SK-N-SH treated with all-trans-retinoic acid at 6 μM for 48 hours (cell line): ENCODE results near the gene CST11.

Experiments used
- ATAC-seq: fragments of 200-7000 bp; cut with Tn5 transposase; 3 replicates; pipeline ENCODE4 v1.9.1; 2020; ENCODE audit warnings: mild to moderate bottlenecking, moderate library complexity
- ARNTL ChIP-seq: fragments of 450-650 bp; formaldehyde crosslinking; IDR thresholded peaks from 2 replicates; pipeline ENCODE4 v1.5.0; 2020; ENCODE audit warnings: low read depth, mild to moderate bottlenecking, moderate library complexity, borderline replicate concordance
- BACH2 ChIP-seq: fragments of 250-450 bp; sonication (Bioruptor Pico); IDR thresholded peaks from 2 replicates; pipeline ENCODE4 v1.9.0; 2021; ENCODE audit warnings: mild to moderate bottlenecking, borderline replicate concordance
- CREB5 ChIP-seq: fragments of 250-450 bp; sonication (Bioruptor Pico); IDR thresholded peaks from 2 replicates; pipeline ENCODE4 v1.5.1; 2020; ENCODE audit warnings: low read depth, mild to moderate bottlenecking, moderate library complexity
- CSDC2 ChIP-seq: fragments of 250-450 bp; sonication (Bioruptor Pico); IDR thresholded peaks from 2 replicates; pipeline ENCODE4 v1.5.0; 2020; ENCODE audit warnings: mild to moderate bottlenecking, moderate library complexity
- CSRNP3 ChIP-seq: fragments of 250-450 bp; sonication (Bioruptor Pico); IDR thresholded peaks from 2 replicates; pipeline ENCODE4 v1.5.1; 2021; ENCODE audit warnings: mild to moderate bottlenecking, moderate library complexity
- ESRRG ChIP-seq: fragments of 250-450 bp; sonication (Bioruptor Pico); IDR thresholded peaks from 2 replicates; pipeline ENCODE4 v1.6.1; 2021; ENCODE audit warnings: mild to moderate bottlenecking
- GLIS3 ChIP-seq: fragments of 250-450 bp; sonication (Bioruptor Pico); IDR thresholded peaks from 2 replicates; pipeline ENCODE4 v1.5.0; 2020; ENCODE audit warnings: mild to moderate bottlenecking, moderate library complexity
- ISL1 ChIP-seq: fragments of 250-450 bp; sonication (Bioruptor Pico); IDR thresholded peaks from 2 replicates; pipeline ENCODE4 v2.1.2; 2022; ENCODE audit warnings: mild to moderate bottlenecking, moderate library complexity
- OSR1 ChIP-seq: fragments of 250-450 bp; sonication (Bioruptor Pico); IDR thresholded peaks from 2 replicates; pipeline ENCODE4 v1.8.0; 2022; ENCODE audit warnings: moderate library complexity, mild to moderate bottlenecking, inconsistent platforms
- PATZ1 ChIP-seq: fragments of 250-450 bp; sonication (Bioruptor Pico); IDR thresholded peaks from 2 replicates; pipeline ENCODE4 v1.8.0; 2020; ENCODE audit warnings: mild to moderate bottlenecking, moderate library complexity, borderline replicate concordance
- PPARA ChIP-seq: fragments of 250-450 bp; sonication (Bioruptor Pico); IDR thresholded peaks from 2 replicates; pipeline ENCODE4 v1.5.0; 2020; ENCODE audit warnings: mild to moderate bottlenecking, borderline replicate concordance
- RARB ChIP-seq: fragments of 250-450 bp; sonication (Bioruptor Pico); IDR thresholded peaks from 2 replicates; pipeline ENCODE4 v1.8.0; 2021; ENCODE audit warnings: mild to moderate bottlenecking, moderate library complexity
- SNAI2 ChIP-seq: fragments of 250-450 bp; sonication (Bioruptor Pico); IDR thresholded peaks from 2 replicates; pipeline ENCODE4 v1.5.0; 2020; ENCODE audit warnings: mild to moderate bottlenecking, moderate library complexity
- TCF4 ChIP-seq: fragments of 250-450 bp; sonication (Bioruptor Pico); IDR thresholded peaks from 2 replicates; pipeline ENCODE4 v1.8.0; 2021; ENCODE audit warnings: mild to moderate bottlenecking, moderate library complexity, borderline replicate concordance
- TOX ChIP-seq: fragments of 250-450 bp; sonication (Bioruptor Pico); IDR thresholded peaks from 2 replicates; pipeline ENCODE4 v1.8.0; 2021; ENCODE audit warnings: mild to moderate bottlenecking, moderate library complexity, borderline replicate concordance
- ZC3H10 ChIP-seq: fragments of 250-450 bp; sonication (Bioruptor Pico); IDR thresholded peaks from 2 replicates; pipeline ENCODE4 v1.5.1; 2021; ENCODE audit warnings: mild to moderate bottlenecking, moderate library complexity
- ZFP3 ChIP-seq: fragments of 250-450 bp; sonication (Bioruptor Pico); IDR thresholded peaks from 2 replicates; pipeline ENCODE4 v1.5.0; 2020; ENCODE audit warnings: mild to moderate bottlenecking, moderate library complexity
- ZFP30 ChIP-seq: fragments of 450-650 bp; formaldehyde crosslinking; IDR thresholded peaks from 2 replicates; pipeline ENCODE4 v1.5.0; 2022; ENCODE audit warnings: mild to moderate bottlenecking, moderate library complexity
- ZNF565 ChIP-seq: fragments of 450-650 bp; formaldehyde crosslinking; conservative IDR thresholded peaks from 2 replicates; pipeline ENCODE4 v1.5.0; 2020; ENCODE audit warnings: low read depth, mild to moderate bottlenecking, moderate library complexity
- ZNF70 ChIP-seq: fragments of 450-650 bp; formaldehyde crosslinking; IDR thresholded peaks from 2 replicates; pipeline ENCODE4 v1.5.0; 2020; ENCODE audit warnings: mild to moderate bottlenecking, moderate library complexity
- ZNF8 ChIP-seq: fragments of 450-650 bp; formaldehyde crosslinking; IDR thresholded peaks from 2 replicates; pipeline ENCODE4 v1.5.0; 2020; ENCODE audit warnings: mild to moderate bottlenecking, moderate library complexity

The CST11 gene, protein sequence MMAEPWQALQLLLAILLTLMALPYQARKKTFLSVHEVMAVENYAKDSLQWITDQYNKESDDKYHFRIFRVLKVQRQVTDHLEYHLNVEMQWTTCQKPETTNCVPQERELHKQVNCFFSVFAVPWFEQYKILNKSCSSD

DNA sequence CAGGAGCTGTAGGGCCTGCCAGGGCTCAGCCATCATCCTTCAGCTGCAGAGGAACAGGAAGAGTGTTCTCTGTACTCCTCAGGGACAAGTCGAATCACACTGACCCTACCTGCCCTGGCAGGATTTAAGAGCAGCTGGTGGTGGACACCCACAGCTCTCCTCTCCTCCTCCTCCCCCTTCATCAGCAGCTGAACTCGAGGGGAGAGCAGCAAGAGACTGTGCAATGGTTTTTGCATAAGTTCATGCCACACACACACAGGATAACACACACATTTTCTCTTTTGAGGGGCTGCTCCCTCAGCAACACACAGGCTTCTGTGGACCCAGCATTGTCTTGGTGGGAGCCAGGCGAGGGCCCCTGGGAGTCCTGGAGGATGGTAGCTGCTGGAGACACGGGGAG is at the start of gene CST11:
CST11 (minus strand) TSS at position 101 of the 400 bp plus-strand sequence; CDS start at position 36, 65 bp downstream.
- no peak for ATAC-seq
- TF ChIP-seq TCF4 (CRISPR knock-in tag) (no peak), GLIS3 (CRISPR knock-in tag) (no peak), BACH2 (CRISPR knock-in tag) (no peak), ESRRG (no peak), CSDC2 (CRISPR knock-in tag) (no peak), ZC3H10 (CRISPR knock-in tag) (no peak), CREB5 (CRISPR knock-in tag) (no peak), RARB (no peak), SNAI2 (CRISPR knock-in tag) (no peak), PATZ1 (CRISPR knock-in tag) (no peak), ZFP30 (CRISPR knock-in tag) (no peak), ZNF70 (CRISPR knock-in tag) (no peak), ZFP3 (CRISPR knock-in tag) (no peak), ZNF8 (no peak), TOX (CRISPR knock-in tag) (no peak), CSRNP3 (no peak), ZNF565 (CRISPR knock-in tag) (no peak), ARNTL (CRISPR knock-in tag) (no peak), ISL1 (CRISPR knock-in tag) (no peak)

- ATAC-seq = no peak
- TF ChIP-seq BACH2 (CRISPR knock-in tag) (no peak), PPARA (CRISPR knock-in tag) (no peak), ZC3H10 (CRISPR knock-in tag) (no peak), CREB5 (CRISPR knock-in tag) (no peak), TCF4 (CRISPR knock-in tag) (no peak), CSRNP3 (no peak), OSR1 (CRISPR knock-in tag) (no peak), ZNF8 (no peak), PATZ1 (CRISPR knock-in tag) (no peak), GLIS3 (CRISPR knock-in tag) (no peak), ZNF70 (CRISPR knock-in tag) (no peak), SNAI2 (CRISPR knock-in tag) (no peak), ISL1 (CRISPR knock-in tag) (no peak), TOX (CRISPR knock-in tag) (no peak), ZNF565 (CRISPR knock-in tag) (no peak)
Measured at GRCh38 chr20:23501926-23502325, 49.2 kb upstream of the CST11 start.
